ENCODE measurements around the gene DNAAF1. TPM values are rescaled to one million over a fixed set of nuclear protein-coding genes. Genes with fewer than 3 reads are reported as not detected.

The DNAAF1 gene
- total RNA-seq, 1 experiment from 2014 or later = 0.07 TPM

DNA sequence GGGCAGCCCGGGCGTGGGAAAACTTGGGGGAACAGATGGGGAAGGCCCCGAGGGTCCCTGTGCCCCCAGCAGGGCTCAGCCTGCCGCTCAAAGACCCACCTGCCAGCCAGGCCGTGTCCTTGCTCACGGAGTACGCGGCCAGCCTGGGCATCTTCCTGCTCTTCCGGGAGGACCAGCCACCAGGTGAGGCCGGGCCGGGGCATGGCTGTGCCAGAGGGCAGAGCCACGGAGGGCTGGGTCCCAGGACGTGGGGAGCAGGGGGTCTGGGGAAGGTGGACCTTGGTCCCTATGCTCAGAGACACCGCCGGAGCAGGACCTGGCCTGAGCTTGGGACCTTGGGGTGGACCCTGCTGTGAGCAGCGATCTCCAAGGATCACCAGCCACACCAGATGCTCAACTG is 46.4 kb downstream of the DNAAF1 start:
- H3K27ac Mint-ChIP-seq (ENCODE audit: unreplicated experiment) = no peak overlapping the region
- peaks cover 4% of the 10 kb centered on the region for H3K36me3 Mint-ChIP-seq (ENCODE audit: insufficient read depth, unreplicated experiment)
- intact Hi-C loops (cut with micrococcal nuclease; ENCODE audit: unreplicated experiment) = no loop called here
- POLR2A ChIA-PET = no interaction called here
- Histone ChIP-seq H3K9me3 (no peaks in the 10 kb centered on the region), H3K4me3 (ENCODE audit: low read depth, low read length) (no peak overlapping the region), H3K4me1 (peaks cover 9% of the 10 kb centered on the region; the same call in 1 of the 2 replicates), H3K27me3 (replicated peaks; ENCODE audit: control insufficient read depth, insufficient read depth, low read length) (no peaks in the 10 kb centered on the region), H3K36me3 (ENCODE audit: control insufficient read depth, insufficient read depth, low read length) (no peaks in the 10 kb centered on the region)
- TF ChIP-seq, protein P1, sequence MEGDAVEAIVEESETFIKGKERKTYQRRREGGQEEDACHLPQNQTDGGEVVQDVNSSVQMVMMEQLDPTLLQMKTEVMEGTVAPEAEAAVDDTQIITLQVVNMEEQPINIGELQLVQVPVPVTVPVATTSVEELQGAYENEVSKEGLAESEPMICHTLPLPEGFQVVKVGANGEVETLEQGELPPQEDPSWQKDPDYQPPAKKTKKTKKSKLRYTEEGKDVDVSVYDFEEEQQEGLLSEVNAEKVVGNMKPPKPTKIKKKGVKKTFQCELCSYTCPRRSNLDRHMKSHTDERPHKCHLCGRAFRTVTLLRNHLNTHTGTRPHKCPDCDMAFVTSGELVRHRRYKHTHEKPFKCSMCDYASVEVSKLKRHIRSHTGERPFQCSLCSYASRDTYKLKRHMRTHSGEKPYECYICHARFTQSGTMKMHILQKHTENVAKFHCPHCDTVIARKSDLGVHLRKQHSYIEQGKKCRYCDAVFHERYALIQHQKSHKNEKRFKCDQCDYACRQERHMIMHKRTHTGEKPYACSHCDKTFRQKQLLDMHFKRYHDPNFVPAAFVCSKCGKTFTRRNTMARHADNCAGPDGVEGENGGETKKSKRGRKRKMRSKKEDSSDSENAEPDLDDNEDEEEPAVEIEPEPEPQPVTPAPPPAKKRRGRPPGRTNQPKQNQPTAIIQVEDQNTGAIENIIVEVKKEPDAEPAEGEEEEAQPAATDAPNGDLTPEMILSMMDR (IDR thresholded peaks at IDR 0.05; ENCODE audit: insufficient read depth in 1 of 2, low read depth in 1 of 2, low read length in 1 of 2, severe bottlenecking in 1 of 2, unreplicated experiment in 1 of 2) = no peak
- no peak for DNase-seq
- no TSS peak for BruUV-seq (replicated peaks)
- H3K9me3 Mint-ChIP-seq (ENCODE audit: unreplicated experiment) = no peaks in the 10 kb centered on the region
- H3K4me1 Mint-ChIP-seq (ENCODE audit: low read depth, unreplicated experiment) = no peaks in the 10 kb centered on the region
- CTCF ChIA-PET = no interaction called here
- H3K27me3 Mint-ChIP-seq (ENCODE audit: insufficient read depth, unreplicated experiment) = no peaks in the 10 kb centered on the region
- no peak overlapping the region for H3K4me3 Mint-ChIP-seq (ENCODE audit: unreplicated experiment)

DNA sequence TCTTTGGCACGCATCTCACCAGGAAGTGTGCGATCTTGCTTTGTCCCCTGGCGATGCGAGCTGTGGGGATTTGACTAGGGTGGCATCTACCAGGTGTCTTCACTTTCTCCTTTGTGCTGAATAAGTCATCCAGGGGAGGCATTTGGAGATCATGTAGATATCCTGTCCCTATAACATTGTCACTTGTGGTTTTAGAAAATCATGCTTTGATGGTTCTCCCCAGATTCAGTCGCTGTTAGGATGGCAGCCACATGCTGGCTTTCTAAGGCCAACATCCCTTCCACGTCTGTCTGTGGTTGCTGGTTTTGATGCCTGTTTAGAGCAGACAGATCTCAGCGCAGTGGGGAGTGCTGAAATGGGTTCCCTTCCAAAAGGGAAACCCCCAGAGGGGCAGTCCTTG is 48.4 kb downstream of the DNAAF1 start:
- BruUV-seq (replicated peaks) = no TSS peak
- POLR2A ChIA-PET = no interaction called here
- H3K27me3 ChIP-seq (replicated peaks; ENCODE audit: control insufficient read depth, insufficient read depth, low read length) = no peaks in the 10 kb centered on the region

DNA sequence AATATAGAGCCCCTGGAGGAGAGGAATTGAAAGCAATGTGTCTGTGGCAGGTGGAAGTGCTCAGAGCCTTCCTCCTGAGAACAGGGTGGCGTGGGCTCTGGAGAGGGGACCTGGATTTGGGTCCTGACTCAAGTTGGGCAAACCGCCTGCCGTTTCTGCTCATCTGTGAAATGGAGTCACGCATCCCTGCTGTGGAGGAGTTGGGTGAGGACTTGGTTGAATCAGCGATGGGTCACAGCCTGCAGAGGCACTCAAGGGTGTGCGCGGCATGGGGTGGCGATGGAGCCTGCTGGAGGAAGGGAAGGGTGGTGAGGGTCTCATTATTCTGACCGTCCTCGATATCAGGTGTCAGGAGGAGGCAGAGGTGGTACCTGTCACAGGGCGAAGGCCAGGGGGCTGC is 48.9 kb downstream of the DNAAF1 start:
- intact Hi-C loops (cut with micrococcal nuclease; ENCODE audit: unreplicated experiment) = no loop called here
- no peaks in the 10 kb centered on the region for H3K9me3 ChIP-seq
- POLR2A ChIA-PET = no interaction called here
- H3K27me3 Mint-ChIP-seq (ENCODE audit: insufficient read depth, unreplicated experiment) = no peaks in the 10 kb centered on the region
- TF ChIP-seq, protein P1 (IDR thresholded peaks at IDR 0.05; ENCODE audit: insufficient read depth in 1 of 2, low read depth in 1 of 2, low read length in 1 of 2, severe bottlenecking in 1 of 2, unreplicated experiment in 1 of 2) = no peak
- no peak overlapping the region for H3K4me3 ChIP-seq (ENCODE audit: low read depth, low read length)
- H3K27ac Mint-ChIP-seq (ENCODE audit: unreplicated experiment) = no peak overlapping the region
- no TSS peak for BruUV-seq (replicated peaks)
- H3K36me3 Mint-ChIP-seq (ENCODE audit: insufficient read depth, unreplicated experiment) = no peaks in the 10 kb centered on the region
- H3K9me3 Mint-ChIP-seq (ENCODE audit: unreplicated experiment) = no peaks in the 10 kb centered on the region
- CTCF ChIA-PET = no interaction called here
- H3K4me3 Mint-ChIP-seq (ENCODE audit: unreplicated experiment) = no peak overlapping the region
- no peaks in the 10 kb centered on the region for H3K4me1 Mint-ChIP-seq (ENCODE audit: low read depth, unreplicated experiment)
- DNase-seq = no peak
- no peaks in the 10 kb centered on the region for H3K36me3 ChIP-seq (ENCODE audit: control insufficient read depth, insufficient read depth, low read length)
- H3K4me1 ChIP-seq = peaks cover 9% of the 10 kb centered on the region; the same call in 1 of the 2 replicates
- no peaks in the 10 kb centered on the region for H3K27me3 ChIP-seq (replicated peaks; ENCODE audit: control insufficient read depth, insufficient read depth, low read length)

More for the DNA sequence above, 48.4 kb downstream of the DNAAF1 start:
- Mint-ChIP-seq H3K4me1 (ENCODE audit: low read depth, unreplicated experiment) (no peaks in the 10 kb centered on the region), H3K9me3 (ENCODE audit: unreplicated experiment) (no peaks in the 10 kb centered on the region), H3K27ac (ENCODE audit: unreplicated experiment) (no peak overlapping the region), H3K27me3 (ENCODE audit: insufficient read depth, unreplicated experiment) (no peaks in the 10 kb centered on the region), H3K4me3 (ENCODE audit: unreplicated experiment) (no peak overlapping the region), H3K36me3 (ENCODE audit: insufficient read depth, unreplicated experiment) (no peaks in the 10 kb centered on the region)
- Histone ChIP-seq H3K9me3 (no peaks in the 10 kb centered on the region), H3K4me1 (peaks cover 9% of the 10 kb centered on the region; the same call in 1 of the 2 replicates), H3K36me3 (ENCODE audit: control insufficient read depth, insufficient read depth, low read length) (no peaks in the 10 kb centered on the region), H3K4me3 (ENCODE audit: low read depth, low read length) (no peak overlapping the region)
- CTCF ChIA-PET = no interaction called here
- intact Hi-C loops (cut with micrococcal nuclease; ENCODE audit: unreplicated experiment) = no loop called here
- TF ChIP-seq, protein P1 (IDR thresholded peaks at IDR 0.05; ENCODE audit: insufficient read depth in 1 of 2, low read depth in 1 of 2, low read length in 1 of 2, severe bottlenecking in 1 of 2, unreplicated experiment in 1 of 2) = no peak
- DNase-seq = no peak

Measured in Caco-2 (cell line).